Activated CD8-positive, alpha-beta memory T cell treated with anti-CD3 and anti-CD28 coated beads, Interleukin-2, amount 50 U/mL, for 24 hours (primary cell): ENCODE results near the gene ATP5PD.

Experiments used
- DNase-seq: peaks from one replicate; pipeline ENCODE4 v3.0.0-alpha.2; 2020; ENCODE audit errors: extremely low read depth

Gene ATP5PD

DNA sequence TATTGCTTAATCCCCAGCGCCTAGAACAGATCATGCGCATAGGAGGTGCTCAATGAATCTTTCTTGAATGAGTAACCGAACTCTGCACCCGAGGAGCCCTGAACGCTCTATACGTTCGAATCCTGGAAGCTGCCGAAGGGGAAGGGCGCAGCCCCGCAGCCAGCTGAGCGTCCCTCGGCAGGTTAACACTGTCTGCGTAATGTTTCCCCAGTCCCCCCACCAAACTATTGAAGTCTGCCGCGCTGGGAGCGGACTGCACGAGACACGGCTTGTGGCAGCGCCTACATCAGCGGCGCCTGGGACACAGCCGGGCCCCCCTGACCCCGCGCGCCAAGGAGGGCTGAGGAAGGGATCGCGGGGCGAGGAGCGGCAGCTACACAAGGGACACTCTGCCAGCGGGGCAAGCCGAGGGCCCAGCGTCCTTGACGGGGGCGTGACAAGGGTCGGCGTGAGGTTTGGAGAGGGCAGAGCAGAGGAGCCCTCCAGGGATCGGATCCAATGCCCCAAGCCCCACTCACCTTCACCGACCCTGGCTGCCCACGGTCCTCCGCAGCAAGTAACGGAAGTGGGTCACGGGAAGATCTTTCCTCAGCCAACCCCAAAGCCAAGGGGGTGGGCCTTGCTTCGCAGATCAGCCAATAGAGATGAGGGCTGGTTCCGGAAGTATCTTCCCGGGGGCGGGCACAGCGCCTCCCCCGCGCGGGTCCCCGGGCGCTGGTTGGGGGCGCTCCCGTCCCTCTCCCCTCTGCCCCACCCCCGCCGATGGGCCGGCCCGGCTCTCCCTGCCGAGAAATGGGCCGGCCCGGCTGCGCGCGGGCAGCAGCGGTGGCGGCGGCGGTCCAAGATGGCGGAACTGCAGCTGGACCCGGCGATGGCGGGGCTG, at the start of gene ATP5PD, which contains the start of gene KCTD2:
TSS of gene ATP5PD (minus strand) at position 563 of the 883 bp plus-strand sequence. CDS start 4,319 bp downstream, outside the sequence.
TSS of gene KCTD2 (plus strand) at position 819 of the 883 bp plus-strand sequence. CDS start at position 845, 26 bp downstream.
- peak; percentile 86 for DNase-seq

DNA sequence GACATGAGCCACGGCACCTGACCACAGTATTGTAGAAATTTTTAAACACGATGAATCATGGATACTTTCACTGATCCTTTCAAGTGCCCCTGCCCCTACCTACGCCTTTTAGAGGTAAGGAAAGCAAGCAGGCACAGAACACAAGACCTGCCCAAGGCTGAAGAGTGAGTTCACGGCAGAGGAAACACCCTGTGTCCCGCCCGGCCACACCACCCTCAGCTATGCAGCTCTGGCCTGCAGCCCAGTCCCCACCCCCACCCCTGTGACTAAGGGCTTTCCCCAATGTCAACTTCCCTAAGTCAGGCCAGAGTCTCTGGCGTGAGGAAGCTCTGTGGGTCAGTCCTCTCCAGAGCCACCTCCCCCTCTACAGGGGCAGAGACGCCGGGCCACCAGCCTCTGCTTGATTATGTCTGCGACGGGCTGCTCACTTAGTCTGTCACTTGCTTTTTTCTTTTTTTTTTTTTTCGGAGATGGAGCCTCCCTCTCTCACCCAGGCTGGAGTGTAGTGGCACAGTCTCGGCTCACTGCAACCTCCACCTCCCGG, 49.4 kb upstream of the ATP5PD start:
- no peak for DNase-seq

DNA sequence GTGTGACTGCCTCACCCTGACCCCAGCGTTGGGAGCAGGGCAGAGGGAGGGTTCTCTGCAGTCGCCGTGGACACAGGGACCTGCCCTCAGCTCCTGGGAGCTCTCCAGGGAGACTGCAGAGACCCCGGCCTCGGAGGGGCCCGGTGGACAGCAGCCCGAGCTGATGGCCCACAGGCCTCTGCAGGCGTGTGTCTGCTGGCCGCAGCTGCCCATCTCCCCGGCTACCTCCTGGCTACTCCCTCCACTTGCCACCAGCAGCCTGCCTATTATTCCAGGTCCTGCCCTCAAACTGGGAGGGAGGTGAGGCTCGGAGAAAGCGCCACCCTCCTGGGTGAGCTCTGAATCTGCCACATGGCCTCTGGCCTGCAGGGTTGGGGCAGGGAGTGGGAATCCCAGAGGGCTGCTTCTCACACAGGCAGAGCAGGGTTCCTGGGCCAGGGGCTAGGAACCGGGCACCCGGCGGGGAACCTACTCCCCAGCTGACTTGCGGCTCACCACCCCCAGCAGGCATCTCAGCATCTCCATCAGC, 48.2 kb upstream of the ATP5PD start:
- DNase-seq, result no peak

DNA sequence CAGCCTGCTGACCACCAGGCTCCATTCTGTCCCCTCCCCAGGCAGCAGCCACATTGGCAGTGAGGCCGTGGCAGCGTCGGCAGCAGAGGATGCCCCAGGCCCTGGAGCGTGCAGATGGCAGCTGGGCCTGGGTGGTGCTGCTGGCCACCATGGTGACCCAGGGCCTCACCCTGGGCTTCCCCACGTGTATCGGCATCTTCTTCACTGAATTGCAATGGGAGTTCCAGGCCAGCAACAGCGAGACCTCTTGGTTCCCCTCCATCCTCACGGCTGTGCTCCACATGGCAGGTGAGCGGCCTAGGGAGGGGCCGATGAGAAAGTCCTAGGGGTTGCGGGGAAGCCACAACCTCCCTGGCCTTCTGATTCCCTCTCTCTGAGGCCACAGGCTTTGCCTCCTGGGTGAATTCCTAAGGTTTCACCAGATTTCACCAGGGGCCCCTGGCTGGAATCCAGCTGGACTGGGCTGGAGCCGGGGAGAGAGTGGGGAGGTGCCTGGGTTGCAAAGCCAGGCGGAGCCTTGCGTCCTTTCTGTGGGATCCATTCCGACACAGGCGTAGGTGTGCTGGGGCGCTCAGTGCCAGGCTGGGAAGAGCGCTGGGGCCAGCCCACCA, 46.9 kb upstream of the ATP5PD start:
- no peak for DNase-seq

DNA sequence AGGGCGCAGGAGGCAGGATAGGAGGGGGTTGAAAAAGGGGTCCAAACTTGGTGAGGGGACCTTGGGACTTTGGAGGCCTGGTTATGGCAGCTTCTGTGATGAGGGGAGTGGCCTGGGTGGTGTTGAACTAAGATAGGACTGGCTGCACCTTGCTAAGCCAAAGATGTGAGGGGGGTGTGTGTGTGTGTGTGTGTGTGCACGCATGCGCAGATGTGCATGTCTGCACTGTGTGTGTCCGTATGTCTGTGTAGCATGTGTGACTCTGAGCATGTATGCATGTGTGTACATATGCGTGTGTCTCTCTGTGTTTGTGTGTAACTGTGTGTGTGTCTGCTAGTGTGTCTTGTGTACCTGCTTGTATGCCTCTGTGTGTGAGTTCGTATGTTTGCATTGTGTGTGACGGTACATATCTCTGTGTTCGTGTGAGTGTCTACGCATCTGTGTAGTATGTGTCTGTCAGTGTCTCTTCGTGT, 45.1 kb upstream of the ATP5PD start:
- DNase-seq, result no peak

DNA sequence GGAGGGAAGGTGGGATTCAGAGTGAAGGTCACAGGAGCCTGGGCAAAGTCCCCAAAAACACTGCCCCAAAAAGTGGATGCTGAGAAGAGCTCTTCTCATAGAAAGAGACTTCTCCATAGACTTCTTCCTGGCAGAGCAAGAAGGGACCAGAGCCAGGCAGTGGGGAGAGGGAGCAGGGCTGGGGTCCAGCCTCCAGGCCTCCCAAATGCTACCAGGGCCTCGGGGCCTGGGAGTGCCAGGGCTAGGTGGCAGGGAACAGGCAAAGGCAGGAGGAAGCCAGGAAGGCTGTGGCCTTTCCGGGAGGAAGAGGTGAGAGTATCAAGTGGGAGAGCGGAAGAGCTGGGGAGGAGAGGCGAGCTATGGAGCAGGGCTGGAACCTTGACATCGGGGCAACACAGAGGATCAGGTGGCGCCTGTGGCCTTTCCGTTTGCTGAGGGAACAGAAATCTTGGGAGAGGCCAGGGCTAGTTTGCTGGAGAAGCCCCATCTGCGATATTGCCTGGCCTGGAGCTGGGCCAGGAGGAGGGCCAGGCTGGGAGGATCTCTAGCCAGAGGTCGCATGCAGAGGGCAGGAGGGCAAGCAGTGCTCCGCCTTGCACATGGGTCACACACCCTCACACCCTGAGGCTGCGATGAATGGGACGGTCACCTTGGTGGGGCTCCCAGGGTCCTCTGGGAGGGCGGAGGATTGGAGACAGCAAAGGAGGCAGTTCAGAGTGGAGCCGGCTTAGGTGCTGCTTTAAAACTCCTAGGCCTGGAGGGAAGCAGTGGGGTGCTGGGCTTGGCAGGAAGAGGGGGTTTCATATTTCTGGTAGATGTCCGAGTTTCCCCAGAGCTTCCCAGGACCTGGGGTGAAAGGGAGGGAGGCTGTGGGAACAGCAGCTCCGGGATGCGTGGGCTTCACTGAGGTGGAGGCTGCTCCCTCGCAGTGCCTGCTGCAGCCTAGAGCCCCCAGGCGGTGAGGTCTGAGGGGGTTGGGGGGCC, 44.4 kb upstream of the ATP5PD start:
- DNase-seq, result no peak

DNA sequence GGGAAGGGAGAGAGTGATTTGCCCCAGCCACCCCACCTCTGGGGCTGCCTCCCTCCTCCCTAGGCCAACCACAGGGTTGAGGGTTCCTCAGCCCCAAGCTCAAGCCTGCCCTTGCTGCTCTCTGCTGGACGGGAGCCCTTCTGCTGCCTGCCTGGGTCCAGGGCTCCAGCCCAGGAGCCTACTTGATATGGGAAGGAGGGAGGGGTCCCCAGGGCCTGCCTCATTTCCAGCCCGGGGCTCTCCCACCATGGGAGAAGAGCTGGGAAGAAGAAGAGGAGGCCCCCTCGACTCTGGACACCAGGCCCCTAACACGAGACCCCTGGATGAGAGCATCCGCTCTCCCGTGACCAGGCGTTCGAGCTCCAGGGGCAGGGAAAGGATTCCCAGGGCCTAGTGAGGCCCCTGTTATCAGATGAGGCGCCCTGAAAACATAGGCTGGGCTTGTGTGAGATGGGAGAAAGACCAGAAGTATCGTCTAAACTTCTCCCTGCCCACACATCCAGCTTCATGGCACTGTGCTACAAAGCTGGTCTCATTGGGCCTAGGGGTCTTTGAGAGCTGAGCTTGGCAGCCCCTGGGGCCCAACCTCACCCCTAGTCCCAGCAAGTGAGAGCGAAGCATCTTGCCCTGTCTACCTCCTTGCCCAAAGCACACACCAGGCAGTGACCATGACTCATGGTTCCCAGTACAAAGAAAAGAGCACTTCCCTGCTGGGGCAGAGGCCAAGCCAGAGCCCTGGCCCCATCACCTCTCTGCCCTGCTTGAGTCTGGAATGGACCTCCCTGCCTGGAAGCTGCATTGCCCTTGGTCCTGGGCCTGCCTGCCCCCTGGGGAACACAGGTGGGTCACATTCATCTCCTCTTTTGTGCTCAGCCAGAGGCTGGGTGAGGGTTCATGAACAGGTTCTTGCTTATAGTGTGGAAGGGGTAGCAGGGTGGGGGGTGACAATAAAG, 42.0 kb upstream of the ATP5PD start:
- DNase-seq, result no peak

DNA sequence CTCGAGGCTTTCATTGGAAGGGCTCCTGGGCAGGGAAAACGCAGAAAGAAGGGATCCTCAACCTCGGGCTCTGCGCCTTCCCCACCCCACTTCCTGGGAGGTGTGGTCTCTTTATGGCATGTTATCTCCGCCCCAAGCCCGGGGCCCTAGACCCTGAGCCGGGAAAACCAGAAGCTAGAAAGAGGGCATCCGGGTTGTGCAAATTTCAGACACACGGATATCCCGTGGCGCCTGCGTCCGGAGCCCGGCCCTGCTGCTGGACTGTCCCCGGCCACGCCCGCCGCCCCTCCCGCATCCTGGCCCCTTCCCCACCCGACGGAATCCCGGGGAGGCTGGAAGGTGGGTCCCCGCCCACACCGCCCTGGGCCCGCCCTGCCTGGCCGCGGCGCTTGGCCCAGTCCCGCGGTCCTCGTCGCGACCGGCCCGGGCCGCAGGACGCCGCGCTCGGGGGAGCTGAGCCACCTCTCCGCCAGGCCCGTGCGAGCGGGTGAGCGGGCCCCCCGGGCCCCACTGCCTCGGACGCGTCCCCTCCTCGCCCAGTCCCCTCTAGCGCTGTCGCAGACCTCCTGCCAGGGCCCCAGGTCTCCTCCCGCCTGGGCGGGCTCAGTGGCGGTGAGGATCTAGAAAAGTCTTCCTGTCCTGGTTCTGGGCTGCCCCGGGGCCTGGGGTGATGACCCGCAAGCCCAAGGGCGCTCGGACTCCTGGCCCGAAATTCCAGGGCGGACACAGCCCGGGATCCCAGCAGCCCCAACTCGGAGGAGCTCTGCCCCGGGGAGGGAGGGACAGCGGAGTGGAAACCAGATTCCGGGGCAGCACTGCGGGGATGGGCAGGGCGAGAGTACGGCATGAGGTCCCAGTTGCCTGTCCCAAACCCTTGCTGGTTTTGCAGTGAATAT, 41.0 kb upstream of the ATP5PD start, which contains the start of gene SLC16A5:
TSS of gene SLC16A5 (plus strand) at position 397 of the 896 bp plus-strand sequence. CDS start 5,683 bp downstream, outside the sequence.
- no peak for DNase-seq

DNA sequence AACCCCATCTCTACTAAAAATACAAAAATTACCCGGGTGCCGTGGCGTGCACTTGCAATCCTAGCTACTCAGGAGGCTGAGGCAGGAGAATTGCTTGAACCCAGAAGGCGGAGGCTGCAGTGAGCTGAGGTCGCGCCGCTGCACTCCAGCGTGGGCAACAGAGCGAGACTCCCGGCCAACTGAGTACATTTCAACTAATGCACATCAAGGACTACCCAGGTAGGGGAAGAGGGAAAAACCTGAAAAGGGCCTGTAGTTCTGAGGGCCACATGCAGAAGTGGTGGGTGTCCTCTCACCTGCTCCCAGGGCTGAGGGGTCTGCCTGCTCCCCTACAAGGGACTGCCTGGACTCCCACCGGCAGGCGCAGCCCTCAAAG, 40.4 kb upstream of the ATP5PD start:
- no peak for DNase-seq

DNA sequence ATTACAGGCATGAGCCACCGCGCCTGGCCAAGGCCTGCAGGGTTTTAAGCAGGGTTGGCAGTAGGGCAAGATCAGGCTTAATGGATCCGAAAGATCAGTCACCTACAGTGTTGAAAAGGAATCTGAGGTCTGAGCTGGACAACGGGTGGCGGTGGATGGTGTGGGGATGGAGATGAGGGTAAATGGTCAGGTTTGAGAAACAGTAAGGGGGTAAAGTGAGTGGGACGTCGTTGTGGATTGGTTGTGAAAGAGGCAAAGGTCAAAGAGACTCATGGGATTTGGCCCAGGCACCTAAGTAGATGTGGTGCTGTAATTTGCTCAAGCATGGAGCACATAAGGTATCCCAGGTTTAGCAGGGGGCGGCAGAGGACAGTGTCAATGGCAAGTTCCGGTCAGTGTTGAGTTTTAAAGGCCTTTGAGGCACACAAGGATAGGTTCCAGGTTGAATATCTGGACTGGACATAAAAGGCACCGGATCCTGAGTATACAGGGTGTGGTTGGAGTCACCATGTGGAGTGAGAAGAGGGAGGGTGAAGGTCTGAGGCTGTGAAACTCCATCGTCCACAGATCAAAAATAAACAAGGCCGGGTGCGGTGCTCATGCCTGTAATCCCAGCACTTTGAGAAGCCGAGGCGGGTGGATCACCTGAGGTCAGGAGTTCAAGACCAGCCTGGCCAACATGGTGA, 39.9 kb upstream of the ATP5PD start:
- no peak for DNase-seq

DNA sequence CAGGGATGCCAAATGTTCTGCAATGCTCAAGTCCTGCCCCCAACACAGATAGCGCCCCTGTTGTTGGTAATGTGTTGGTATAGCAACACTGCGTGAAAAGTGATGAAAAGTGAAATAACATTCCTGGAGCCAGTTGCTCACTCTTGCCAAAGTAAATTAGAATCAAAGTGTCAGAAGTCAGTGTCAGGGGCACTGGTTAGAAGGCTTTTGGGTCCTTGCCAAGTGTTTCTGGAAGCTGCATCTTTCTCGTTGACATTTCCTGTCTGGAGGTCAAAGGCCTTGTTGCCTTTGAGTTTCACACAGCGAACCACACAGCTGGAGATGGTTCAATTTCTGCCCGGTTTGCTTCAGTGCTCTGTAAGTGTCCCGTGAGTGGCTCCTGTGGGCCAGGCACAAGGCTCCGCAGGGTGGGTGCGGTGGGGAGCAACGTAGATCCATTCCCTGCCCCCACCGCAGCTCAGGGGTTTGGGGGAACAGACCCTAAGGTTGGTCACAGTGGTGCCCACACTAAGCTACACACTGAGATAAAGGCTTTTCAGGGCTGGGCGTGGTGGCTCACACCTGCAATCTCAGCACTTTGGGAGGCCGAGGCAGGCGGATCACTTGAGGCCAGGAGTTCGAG, 37.4 kb upstream of the ATP5PD start:
- no peak for DNase-seq

DNA sequence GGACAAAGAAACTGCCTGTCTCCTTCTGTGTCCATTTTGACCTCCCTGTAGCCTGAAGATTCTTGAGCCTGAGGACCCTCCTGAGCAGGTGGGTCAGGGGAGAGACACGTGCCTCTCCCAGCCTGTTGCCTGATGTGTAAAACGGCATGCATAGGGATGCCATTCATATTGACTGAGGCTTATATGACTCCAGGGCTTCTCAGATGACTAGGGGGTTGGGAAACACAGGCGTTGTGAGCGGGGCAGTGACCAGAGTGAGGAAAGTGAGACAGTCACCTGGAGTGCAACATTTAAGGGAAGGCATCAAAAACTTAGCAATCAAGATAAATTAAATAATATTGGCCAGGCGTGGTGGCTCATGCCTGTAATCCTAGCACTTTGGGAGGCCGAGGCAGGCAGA, 35.9 kb upstream of the ATP5PD start:
- no peak for DNase-seq

DNA sequence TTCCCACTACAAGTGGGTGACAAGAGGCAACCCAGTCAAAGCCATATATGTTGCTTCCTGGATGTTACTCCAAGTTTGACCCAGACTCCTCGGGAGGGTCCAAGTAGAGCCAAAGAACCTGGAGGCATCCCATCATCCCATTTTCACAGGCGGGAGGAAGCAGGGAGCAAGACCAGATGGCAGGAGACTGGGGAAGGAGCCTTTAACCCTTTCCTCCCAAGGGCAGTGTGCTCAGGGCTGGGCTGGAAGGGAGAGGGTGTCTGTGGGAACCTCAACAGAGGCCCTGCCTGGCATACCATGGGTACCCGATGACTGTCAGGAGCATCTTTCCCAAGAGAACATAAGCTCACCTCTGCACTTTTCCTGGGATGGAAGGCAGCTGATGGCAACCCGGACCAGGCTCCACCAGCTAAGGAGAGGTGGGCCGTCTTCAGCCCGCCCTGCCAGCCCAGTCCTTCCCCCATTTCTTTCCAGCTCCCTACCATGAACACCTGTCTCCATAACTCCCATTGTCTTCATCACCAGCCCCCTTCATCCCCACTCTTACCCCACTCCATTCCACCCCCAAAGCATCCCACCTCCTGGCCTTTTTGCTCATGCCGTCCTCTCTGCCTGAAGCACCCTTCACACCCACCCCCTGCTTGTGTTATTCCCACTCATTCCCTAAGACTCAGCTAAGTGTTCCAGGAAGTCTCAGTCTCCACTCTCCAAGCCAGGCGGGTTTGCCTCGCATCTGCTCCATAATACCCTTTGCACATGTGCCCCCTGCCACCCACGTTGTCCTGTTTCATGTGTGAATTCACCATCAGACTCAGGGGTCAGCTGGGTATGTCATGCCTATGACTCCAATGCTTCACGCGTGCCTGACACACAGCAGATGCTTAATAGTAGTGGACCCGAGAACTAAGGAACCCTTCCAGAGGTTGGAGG, 35.1 kb upstream of the ATP5PD start:
- no peak for DNase-seq

DNA sequence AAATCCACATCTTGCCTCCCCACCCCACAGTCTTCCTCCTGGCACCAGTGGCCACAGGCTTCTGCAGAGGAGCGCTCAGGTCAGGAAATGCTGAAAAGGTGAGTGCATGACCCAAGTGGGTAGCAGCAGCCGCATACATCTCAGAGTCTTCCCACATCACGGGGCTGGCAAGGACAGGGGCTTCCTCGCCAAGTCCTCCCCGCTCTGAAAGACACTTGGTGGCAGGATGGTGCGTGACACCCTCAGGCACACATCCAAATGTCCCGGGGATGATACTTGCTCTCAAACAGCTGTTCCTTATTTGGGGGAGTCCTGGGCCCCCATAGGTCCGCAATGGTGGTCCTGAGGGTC, 32.2 kb upstream of the ATP5PD start:
- DNase-seq, result no peak

DNA sequence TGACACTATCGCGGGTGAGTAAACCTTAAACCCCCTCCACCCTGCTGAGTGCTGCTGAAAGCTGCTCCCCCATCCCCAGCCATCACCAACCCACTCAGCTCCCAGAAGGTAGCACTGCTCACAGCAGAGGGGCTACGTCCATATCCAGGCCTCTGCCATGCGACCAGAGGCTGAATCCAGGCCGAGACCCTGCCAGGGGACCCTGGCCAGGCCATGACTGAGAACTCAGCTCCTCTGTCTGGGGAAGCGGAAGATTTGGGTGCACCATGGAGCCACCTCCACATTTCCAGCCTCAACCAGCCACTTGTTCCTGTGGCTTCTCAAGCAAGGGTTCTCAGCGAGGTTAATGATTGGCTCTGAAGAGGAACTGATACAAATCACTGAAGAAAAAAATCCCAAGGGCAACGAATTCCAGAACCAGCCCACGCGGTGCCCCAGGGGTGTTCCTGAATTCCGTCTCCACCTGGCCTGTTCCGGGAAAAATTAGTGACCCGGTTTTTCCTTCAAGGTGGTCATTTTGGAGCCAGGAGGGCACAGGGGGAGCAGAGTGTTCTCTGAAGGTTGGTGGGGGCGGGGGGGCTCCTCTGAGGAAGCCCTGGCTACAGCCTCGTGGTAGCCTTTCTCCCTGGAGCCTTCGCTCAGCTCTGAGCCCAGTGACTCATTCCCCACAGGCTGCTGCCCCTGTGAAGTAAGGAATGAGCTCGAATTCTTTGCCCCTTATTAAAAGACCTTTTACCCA, 31.7 kb upstream of the ATP5PD start:
- DNase-seq, result no peak
